Thyroid gland (tissue), 4 donors: Measurements from ENCODE around the gene LRP2BP.

Source experiments
- CTCF ChIP-seq, 6 experiments: fragments of 200-600 bp in 3 of 6; fragments of 450-650 bp in 3 of 6; sonication (generic) in 3 of 6; IDR thresholded peaks; one replicate each; pipeline ENCODE4 v1.5.1; 2016 to 2019; ENCODE audit warnings: antibody characterized with exemption in 6 of 6, mild to moderate bottlenecking in 2 of 6, inconsistent platforms in 1 of 6, moderate library complexity in 1 of 6
- POLR2A ChIP-seq, 2 donors: fragments of 450-650 bp; IDR thresholded peaks; one replicate each; pipeline ENCODE4 v1.6.1; 2017; ENCODE audit warnings: antibody characterized with exemption in 2 of 2, mild to moderate bottlenecking in 2 of 2, moderate library complexity in 1 of 2

GRCh38 chr4:185399466-185399865, 3.7 kb upstream of the LRP2BP start:
- TF ChIP-seq CTCF (IDR thresholded peaks at IDR 0.05) (no peak), POLR2A (IDR thresholded peaks at IDR 0.05) (no peak)
